PC-3 (cell line): ENCODE results near the gene LIMK1. TPM values are rescaled to one million over a fixed set of nuclear protein-coding genes. Genes with fewer than 3 reads are reported as not detected.
"Not testable (repeated sequence)": the region's sequence is repeated elsewhere in the genome, so short reads cannot be mapped to it uniquely, and the experiment has no call there.

ENCODE experiments used
- ATAC-seq: fragments of 200-7000 bp; cut with Tn5 transposase; 2 replicates; pipeline ENCODE4 v1.9.1; 2020; ENCODE audit warnings: mild to moderate bottlenecking, moderate library complexity
- BruUV-seq: library from RNA; stranded (reverse); fragments of 400-500 nt; replicated peaks from 2 replicates; lab custom pipeline; 2021; lab: Mats Ljungman, UMichigan
- CTCF ChIA-PET: fragments of 300-600 bp; sonication (Branson Sonifier 250); formaldehyde crosslinking; loops from one replicate; lab custom pipeline; 2022; ENCODE audit warnings: antibody characterized with exemption; lab: Charles Lee
- POLR2A ChIA-PET: fragments of 300-600 bp; sonication (Branson Sonifier 250); formaldehyde crosslinking; loops from one replicate; lab custom pipeline; 2022; ENCODE audit warnings: antibody characterized with exemption; ENCODE audit not compliant: unreplicated experiment; lab: Charles Lee
- DNase-seq: peaks from one replicate; pipeline ENCODE4 v3.0.0-alpha.2; 2015
- H2AFZ ChIP-seq: fragments of 300-600 bp; sonication (generic); 2 replicates; pipeline ENCODE4 v1.6.0; 2016; ENCODE audit warnings: antibody characterized with exemption, low read length
- H3F3A ChIP-seq: fragments of 300-600 bp; sonication (generic); one replicate; pipeline ENCODE4 v1.6.0; 2017; ENCODE audit warnings: antibody characterized with exemption, low read length, control low read depth, mild to moderate bottlenecking; ENCODE audit not compliant: unreplicated experiment
- H3K27ac ChIP-seq: fragments of 300-600 bp; sonication (generic); 2 replicates; pipeline ENCODE4 v1.5.1; 2016; ENCODE audit warnings: mild to moderate bottlenecking, low read length
- H3K27me3 ChIP-seq: fragments of 300-600 bp; sonication (generic); 2 replicates; pipeline ENCODE4 v1.6.1; 2016; ENCODE audit warnings: low read length, mixed read lengths
- H3K36me3 ChIP-seq: fragments of 300-600 bp; sonication (generic); 2 replicates; pipeline ENCODE4 v1.6.1; 2016; ENCODE audit warnings: low read depth, mixed run types, low read length, mixed read lengths
- H3K4me1 ChIP-seq: fragments of 300-600 bp; sonication (generic); 2 replicates; pipeline ENCODE4 v1.5.1; 2016; ENCODE audit warnings: low read length; ENCODE audit not compliant: insufficient read depth
- H3K4me2 ChIP-seq: fragments of 300-600 bp; sonication (generic); 2 replicates; pipeline ENCODE4 v1.6.0; 2016; ENCODE audit warnings: low read length
- H3K4me3 ChIP-seq: fragments of 300-600 bp; sonication (generic); 2 replicates; pipeline ENCODE4 v1.5.1; 2016; ENCODE audit warnings: mild to moderate bottlenecking, low read length, mixed read lengths
- H3K79me2 ChIP-seq: fragments of 300-600 bp; sonication (generic); 2 replicates; pipeline ENCODE4 v1.6.1; 2017; ENCODE audit warnings: low read length, mixed read lengths
- H3K9ac ChIP-seq: fragments of 300-600 bp; sonication (generic); 2 replicates; pipeline ENCODE4 v1.6.0; 2016; ENCODE audit warnings: mild to moderate bottlenecking, low read length
- H3K9me2 ChIP-seq: fragments of 300-600 bp; sonication (generic); replicated peaks from 2 replicates; pipeline ENCODE4 v1.6.1; 2016; ENCODE audit warnings: mixed run types, low read length, mixed read lengths
- H3K9me3 ChIP-seq: fragments of 300-600 bp; sonication (generic); 2 replicates; pipeline ENCODE4 v1.6.1; 2016; ENCODE audit warnings: low read length, mixed read lengths
- H4K20me1 ChIP-seq: fragments of 300-600 bp; sonication (generic); 2 replicates; pipeline ENCODE4 v1.6.1; 2016; ENCODE audit warnings: low read length, mixed read lengths
- EZH2 ChIP-seq: fragments of 300-600 bp; sonication (generic); IDR thresholded peaks from one replicate; pipeline ENCODE4 v1.6.1; 2017; ENCODE audit warnings: antibody characterized with exemption, mild to moderate bottlenecking, low read length; ENCODE audit not compliant: unreplicated experiment
- EZH2phosphoT487 ChIP-seq: fragments of 300-600 bp; sonication (generic); IDR thresholded peaks from 2 replicates; pipeline ENCODE4 v1.6.1; 2018; ENCODE audit warnings: mild to moderate bottlenecking, antibody characterized with exemption, low read length, borderline replicate concordance
- intact Hi-C: fragments of 100-400 bp; cut with micrococcal nuclease; formaldehyde crosslinking; loops from 2 replicates; pipeline ENCODE4 v1.9.0; 2023
- total RNA-seq: library from RNA; depleted of rRNA; stranded (reverse); fragments of >200 nt; gene quantifications from 2 replicates; pipeline ENCODE4 v1.2.3, GENCODE V29; 2014
- TF ChIP-seq, protein P1 (sequence below): fragments of 300-600 bp; sonication (generic); conservative IDR thresholded peaks from 2 replicates; pipeline ENCODE4 v1.5.1; 2017; ENCODE audit warnings: antibody characterized with exemption, low read depth, mild to moderate bottlenecking, low read length

LIMK1 gene
- total RNA-seq, 1 experiment from 2014 or later = 40.3 TPM

DNA sequence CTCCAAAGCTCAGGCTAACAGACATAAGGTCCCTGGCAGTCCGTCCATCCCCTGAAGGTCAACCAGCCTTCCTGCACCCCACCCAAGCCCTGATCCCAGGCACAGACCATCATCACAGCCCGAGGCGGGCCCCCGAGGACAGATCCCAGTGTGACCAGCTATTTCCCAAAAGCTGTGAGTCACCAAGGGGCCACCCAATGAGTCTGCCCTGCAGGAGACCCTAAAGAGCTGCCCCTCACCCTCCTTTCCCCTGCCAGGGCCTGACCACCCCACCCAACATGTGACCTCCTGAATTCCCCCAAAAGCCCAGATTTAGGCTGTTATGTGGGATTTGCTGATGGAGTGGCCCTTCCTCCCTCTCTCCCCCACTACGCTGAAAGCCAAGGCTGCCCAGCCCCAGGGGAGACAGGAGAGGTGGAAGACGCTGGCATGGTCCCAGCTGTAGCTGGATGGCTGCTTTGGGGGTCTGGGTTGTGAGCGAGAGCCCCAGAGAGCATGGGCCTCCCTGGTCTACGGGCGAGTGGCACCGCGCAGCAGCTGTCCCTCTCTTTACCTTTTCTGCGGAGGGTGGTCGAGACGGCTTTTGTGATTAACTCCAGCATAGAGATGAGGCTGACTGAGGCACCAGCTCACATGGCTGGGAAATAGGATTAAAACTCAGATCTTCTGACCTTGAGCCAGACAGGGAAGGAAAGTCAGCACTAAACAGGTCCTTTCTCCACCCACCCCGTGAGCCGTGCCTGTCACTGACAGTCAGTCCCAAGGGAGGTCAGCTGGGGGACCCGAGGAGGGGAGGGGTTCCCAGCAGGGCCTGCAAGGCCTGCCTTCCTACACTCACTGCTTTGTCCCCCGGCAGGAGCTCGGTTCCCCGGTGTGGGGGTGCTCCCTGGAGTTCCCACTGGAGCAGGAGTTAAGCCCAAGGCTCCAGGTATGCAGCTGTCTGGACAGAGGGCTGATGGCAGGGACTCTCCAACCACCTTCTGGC, 38.9 kb upstream of the LIMK1 start:
- ChIA-PET POLR2A (interaction anchor here (0.6 to 0.7 kb wide), 2 partner anchors 202 kb away, joined by 3 to 7 read pairs; no protein-coding TSS in a partner anchor), CTCF (no interaction called here)
- no TSS peak for BruUV-seq
- H3K79me2 ChIP-seq = no peaks in the 10 kb centered on the region
- no peak overlapping the region for H3K4me3 ChIP-seq
- no peaks in the 10 kb centered on the region for H3K4me1 ChIP-seq
- no peaks in the 10 kb centered on the region for H3K27me3 ChIP-seq
- H3K9me3 ChIP-seq = no peaks in the 10 kb centered on the region
- no peak overlapping the region for H2AFZ ChIP-seq
- H3K36me3 ChIP-seq = no peaks in the 10 kb centered on the region
- H3K27ac ChIP-seq = no peak overlapping the region
- no peaks in the 10 kb centered on the region for H3K9me2 ChIP-seq
- no peaks in the 10 kb centered on the region for H4K20me1 ChIP-seq
- DNase-seq (no peak), ATAC-seq (no peak)
- intact Hi-C loops = no loop called here
- H3F3A ChIP-seq = no peaks in the 10 kb centered on the region
- no peak overlapping the region for H3K4me2 ChIP-seq
- no peak for TF ChIP-seq EZH2
- no peak overlapping the region for H3K9ac ChIP-seq

DNA sequence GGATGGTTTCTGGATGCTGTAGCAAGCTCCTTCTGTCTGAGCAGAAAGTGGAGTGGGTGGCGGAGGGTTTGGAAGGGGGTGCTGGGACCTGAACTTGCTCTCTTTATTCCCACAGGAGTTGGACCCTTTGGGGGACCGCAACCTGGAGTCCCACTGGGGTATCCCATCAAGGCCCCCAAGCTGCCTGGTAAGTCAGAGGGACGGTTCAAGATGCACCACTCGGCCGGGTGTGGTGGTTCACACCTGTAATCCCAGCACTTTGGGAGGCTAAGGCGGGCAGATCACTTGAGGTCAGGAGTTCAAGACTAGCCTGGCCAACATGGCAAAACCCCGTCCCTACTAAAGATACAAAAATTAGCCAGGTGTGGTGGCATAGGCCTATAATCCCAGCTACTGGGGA, 37.0 kb upstream of the LIMK1 start:
- H3K27ac ChIP-seq, H4K20me1 ChIP-seq, H3K4me2 ChIP-seq, H3F3A ChIP-seq, BruUV-seq, H3K36me3 ChIP-seq, H3K4me1 ChIP-seq, H3K9me2 ChIP-seq, intact Hi-C loops, H3K79me2 ChIP-seq, DNase-seq, ATAC-seq, POLR2A ChIA-PET, H3K9me3 ChIP-seq, H3K4me3 ChIP-seq, H3K27me3 ChIP-seq, H3K9ac ChIP-seq, H2AFZ ChIP-seq: not testable (repeated sequence)
- CTCF ChIA-PET = interaction anchor here (1.6 kb wide), 1 partner anchor 20 kb away, joined by 3 read pairs; no protein-coding TSS in a partner anchor

DNA sequence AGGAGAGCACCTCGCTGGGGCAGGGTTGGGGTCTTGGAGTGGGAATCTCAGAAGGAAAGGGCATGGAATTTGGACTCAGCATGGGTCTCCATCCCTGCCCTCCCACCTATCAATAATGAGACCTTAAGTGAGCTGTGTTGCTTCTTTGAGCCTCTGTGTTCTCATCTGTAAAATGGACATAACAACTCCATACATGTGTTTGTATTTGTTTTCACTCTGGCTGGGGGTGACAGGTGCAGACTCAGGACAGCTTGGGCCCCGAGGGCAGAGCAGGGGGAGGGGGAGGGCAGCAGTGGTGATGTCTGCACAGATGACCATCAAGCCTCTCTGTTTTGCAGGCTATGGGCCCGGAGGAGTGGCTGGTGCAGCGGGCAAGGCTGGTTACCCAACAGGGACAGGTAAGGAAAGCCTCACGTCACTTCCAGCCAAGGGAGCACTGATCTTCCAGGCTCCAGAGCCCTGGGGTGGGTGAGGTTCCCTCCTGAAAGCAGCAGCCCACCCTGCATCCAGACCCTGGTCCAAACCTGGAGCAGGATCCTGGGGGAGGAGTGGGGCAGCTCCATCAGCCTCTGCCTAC, 35.7 kb upstream of the LIMK1 start:
- Histone ChIP-seq H3K36me3 (no peaks in the 10 kb centered on the region), H3K4me2 (no peak overlapping the region), H3K4me3 (no peak overlapping the region), H3F3A (no peaks in the 10 kb centered on the region), H3K9ac (no peak overlapping the region), H2AFZ (no peak overlapping the region), H3K27ac (no peak overlapping the region), H3K27me3 (no peaks in the 10 kb centered on the region), H3K9me2 (no peaks in the 10 kb centered on the region), H3K4me1 (no peaks in the 10 kb centered on the region), H3K9me3 (no peaks in the 10 kb centered on the region), H3K79me2 (no peaks in the 10 kb centered on the region), H4K20me1 (no peaks in the 10 kb centered on the region)
- intact Hi-C loops = no loop called here
- DNase-seq = no peak
- POLR2A ChIA-PET = no interaction called here
- TF ChIP-seq, protein P1, sequence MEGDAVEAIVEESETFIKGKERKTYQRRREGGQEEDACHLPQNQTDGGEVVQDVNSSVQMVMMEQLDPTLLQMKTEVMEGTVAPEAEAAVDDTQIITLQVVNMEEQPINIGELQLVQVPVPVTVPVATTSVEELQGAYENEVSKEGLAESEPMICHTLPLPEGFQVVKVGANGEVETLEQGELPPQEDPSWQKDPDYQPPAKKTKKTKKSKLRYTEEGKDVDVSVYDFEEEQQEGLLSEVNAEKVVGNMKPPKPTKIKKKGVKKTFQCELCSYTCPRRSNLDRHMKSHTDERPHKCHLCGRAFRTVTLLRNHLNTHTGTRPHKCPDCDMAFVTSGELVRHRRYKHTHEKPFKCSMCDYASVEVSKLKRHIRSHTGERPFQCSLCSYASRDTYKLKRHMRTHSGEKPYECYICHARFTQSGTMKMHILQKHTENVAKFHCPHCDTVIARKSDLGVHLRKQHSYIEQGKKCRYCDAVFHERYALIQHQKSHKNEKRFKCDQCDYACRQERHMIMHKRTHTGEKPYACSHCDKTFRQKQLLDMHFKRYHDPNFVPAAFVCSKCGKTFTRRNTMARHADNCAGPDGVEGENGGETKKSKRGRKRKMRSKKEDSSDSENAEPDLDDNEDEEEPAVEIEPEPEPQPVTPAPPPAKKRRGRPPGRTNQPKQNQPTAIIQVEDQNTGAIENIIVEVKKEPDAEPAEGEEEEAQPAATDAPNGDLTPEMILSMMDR = no peak
- TF ChIP-seq EZH2phosphoT487 = no peak
- TF ChIP-seq EZH2 = no peak
- CTCF ChIA-PET = interaction anchor here (1.6 kb wide), 1 partner anchor 21 kb away, joined by 3 read pairs; no protein-coding TSS in a partner anchor
- no TSS peak for BruUV-seq
- no peak for ATAC-seq
